SK-MEL-5 (cell line): Measurements from ENCODE around the gene CACNG7. TPM values are rescaled to one million over a fixed set of nuclear protein-coding genes. Genes with fewer than 3 reads are reported as not detected.
"Not testable (repeated sequence)": the region's sequence is repeated elsewhere in the genome, so short reads cannot be mapped to it uniquely, and the experiment has no call there.

Experiments
- DNase-seq: peaks from one replicate; pipeline ENCODE4 v3.0.0-alpha.2; 2016; ENCODE audit warnings: low read depth, low spot score
- in situ Hi-C: cut with HindIII; loops from 2 replicates; pipeline ENCODE4 v1.10.0; 2016; ENCODE audit warnings: low sequenced_read_pairs, high pct_unique_total_duplicates, low pct_unique_long_range_greater_than_20kb
- total RNA-seq: library from RNA; depleted of rRNA; stranded (reverse); fragments of >200 nt; shearing (Covaris generic); gene quantifications from 2 replicates; pipeline ENCODE4 v1.2.3, GENCODE V29; 2014

Gene CACNG7
- total RNA-seq, 1 experiment from 2014 or later = not detected

- DNase-seq = peak; percentile 44
- in situ Hi-C loops = no loop called here
Measured at GRCh38 chr19:53927739-53928138, 18.7 kb downstream of the CACNG7 start.

GRCh38 chr19:53936029-53936428 is 27.0 kb downstream of the CACNG7 start:
- no peak for DNase-seq
- in situ Hi-C loops = no loop called here

GRCh38 chr19:53942001-53942786 is 33.1 kb downstream of the CACNG7 start:
- in situ Hi-C loops = no loop called here

GRCh38 chr19:53944416-53944815 is 35.3 kb downstream of the CACNG7 start:
- DNase-seq = no peak
- in situ Hi-C loops = no loop called here

More at GRCh38 chr19:53942001-53942786, 33.1 kb downstream of the CACNG7 start:
- peak; percentile 37 for DNase-seq

- in situ Hi-C loops = no loop called here
- DNase-seq = no peak
Measured at GRCh38 chr19:53944933-53945332, 35.9 kb downstream of the CACNG7 start.

- in situ Hi-C loops = no loop called here
- peak; percentile 46 for DNase-seq
Measured at GRCh38 chr19:53945441-53945840, 36.4 kb downstream of the CACNG7 start.

GRCh38 chr19:53945998-53946397 is 36.9 kb downstream of the CACNG7 start:
- in situ Hi-C loops = no loop called here
- no peak for DNase-seq

GRCh38 chr19:53947624-53948023 is 38.5 kb downstream of the CACNG7 start:
- in situ Hi-C loops = no loop called here
- DNase-seq = peak; percentile 53

- not testable (repeated sequence) for DNase-seq
Measured at GRCh38 chr19:53948611-53949010, 39.5 kb downstream of the CACNG7 start.

GRCh38 chr19:53951436-53951835 is 42.4 kb downstream of the CACNG7 start:
- in situ Hi-C loops = no loop called here
- DNase-seq = no peak

More at GRCh38 chr19:53948611-53949010, 39.5 kb downstream of the CACNG7 start:
- in situ Hi-C loops = not testable (repeated sequence)

- in situ Hi-C loops = no loop called here
- DNase-seq = no peak
Measured at GRCh38 chr19:53951947-53952346, 42.9 kb downstream of the CACNG7 start.

GRCh38 chr19:53953383-53953782 is 44.3 kb downstream of the CACNG7 start:
- in situ Hi-C loops = no loop called here
- no peak for DNase-seq

- DNase-seq = no peak
- in situ Hi-C loops = no loop called here
Measured at GRCh38 chr19:53957448-53958167, 48.5 kb downstream of the CACNG7 start.

GRCh38 chr19:53958168-53958571 is 49.1 kb downstream of the CACNG7 start:
- no peak for DNase-seq
- in situ Hi-C loops = no loop called here

- in situ Hi-C loops = no loop called here
Measured at GRCh38 chr19:53958823-53959757, 50.0 kb downstream of the CACNG7 start.

GRCh38 chr19:53960187-53960586 is 51.1 kb downstream of the CACNG7 start:
- in situ Hi-C loops = no loop called here
- no peak for DNase-seq

More at GRCh38 chr19:53958823-53959757, 50.0 kb downstream of the CACNG7 start:
- no peak for DNase-seq

- in situ Hi-C loops = no loop called here
- DNase-seq = no peak
Measured at GRCh38 chr19:53960886-53961285, 51.8 kb downstream of the CACNG7 start.
